Keratinocyte (primary cell): Measurements from ENCODE around the gene MVB12B. TPM values are rescaled to one million over a fixed set of nuclear protein-coding genes. Genes with fewer than 3 reads are reported as not detected.

Experiments used
- DNase-seq: peaks from one replicate; pipeline ENCODE4 v3.0.0-alpha.2; 2011; ENCODE audit warnings: low read depth, missing footprints, low spot score
- FAIRE-seq: peaks from 2 replicates; lab custom pipeline; 2011; peaks lifted over from hg19 to GRCh38; lab: Jason Lieb, UNC
- H2AFZ ChIP-seq: 2 replicates; pipeline ENCODE4 v1.6.0; 2012; ENCODE audit warnings: low read length, control low read depth, inconsistent platforms; ENCODE audit not compliant: control insufficient read depth
- H3K27ac ChIP-seq: 2 replicates; pipeline ENCODE4 v1.5.1; 2011; ENCODE audit warnings: low read length; ENCODE audit not compliant: control insufficient read depth, insufficient read depth
- H3K27me3 ChIP-seq: 3 replicates; pipeline ENCODE4 v1.6.0; 2011; ENCODE audit warnings: low read length; ENCODE audit not compliant: control insufficient read depth, insufficient read depth; ENCODE audit errors: extremely low read depth
- H3K36me3 ChIP-seq, 2 experiments: 2 replicates in 1 of 2; 3 replicates in 1 of 2; pipeline ENCODE4 v1.5.1; 2011; ENCODE audit warnings: low read length in 2 of 2, mild to moderate bottlenecking in 1 of 2; ENCODE audit not compliant: control insufficient read depth in 2 of 2, insufficient read depth in 2 of 2; ENCODE audit errors: extremely low read depth in 1 of 2
- H3K4me1 ChIP-seq: 3 replicates; pipeline ENCODE4 v1.5.1; 2011; ENCODE audit warnings: low read length; ENCODE audit not compliant: control insufficient read depth, insufficient read depth; ENCODE audit errors: extremely low read depth
- H3K4me2 ChIP-seq: 3 replicates; pipeline ENCODE4 v1.6.0; 2011; ENCODE audit warnings: low read depth, low read length; ENCODE audit not compliant: control insufficient read depth, insufficient read depth; ENCODE audit errors: extremely low read depth
- H3K4me3 ChIP-seq, 3 experiments: fragments of 200-600 bp in 1 of 3; sonication (generic) in 1 of 3; 2 replicates in 2 of 3; 3 replicates in 1 of 3; pipeline ENCODE4 v1.5.1; 2011 to 2016; ENCODE audit warnings: low read length in 3 of 3, mild to moderate bottlenecking in 3 of 3, control low read depth in 2 of 3, inconsistent platforms in 1 of 3, low read depth in 1 of 3, mixed read lengths in 1 of 3, mixed run types in 1 of 3, moderate library complexity in 1 of 3; ENCODE audit not compliant: control insufficient read depth in 2 of 3, insufficient read depth in 2 of 3; ENCODE audit errors: extremely low read depth in 1 of 3
- H3K79me2 ChIP-seq: 2 replicates; pipeline ENCODE4 v1.6.0; 2012; ENCODE audit warnings: low read length; ENCODE audit not compliant: control insufficient read depth, insufficient read depth
- H3K9ac ChIP-seq: 3 replicates; pipeline ENCODE4 v1.6.0; 2011; ENCODE audit warnings: low read length; ENCODE audit not compliant: control insufficient read depth, insufficient read depth; ENCODE audit errors: extremely low read depth
- H3K9me1 ChIP-seq: 3 replicates; pipeline ENCODE4 v1.6.0; 2011; ENCODE audit warnings: low read length; ENCODE audit not compliant: control insufficient read depth, insufficient read depth; ENCODE audit errors: extremely low read depth
- H3K9me3 ChIP-seq: 2 replicates; pipeline ENCODE4 v1.5.1; 2012; ENCODE audit warnings: low read depth, low read length; ENCODE audit not compliant: control insufficient read depth
- H4K20me1 ChIP-seq: 3 replicates; pipeline ENCODE4 v1.6.0; 2011; ENCODE audit warnings: low read length; ENCODE audit not compliant: control insufficient read depth, insufficient read depth; ENCODE audit errors: extremely low read depth
- EZH2 ChIP-seq: IDR thresholded peaks from one replicate; pipeline ENCODE4 v1.6.1; 2012; ENCODE audit warnings: inconsistent platforms, mild to moderate bottlenecking, low read length, moderate library complexity
- dilution Hi-C: fragments of 300-500 bp; cut with MboI; formaldehyde crosslinking; loops from one replicate; pipeline ENCODE4 v1.7.0; 2020; ENCODE audit warnings: low sequenced_read_pairs; ENCODE audit not compliant: extremely low pct_ligation_motif_present
- polyA plus RNA-seq, 5 experiments: library from polyadenylated mRNA; depleted of rRNA in 3 of 5; stranded (reverse) in 3 of 5; stranded (forward) in 1 of 5; unstranded in 1 of 5; fragments of >200 nt; gene quantifications; 1 replicate in 1 of 5; 2 replicates in 3 of 5; 3 replicates in 1 of 5; pipeline versions ENCODE4 v1.2.1 to v1.2.3, GENCODE V29; 2011 to 2012; ENCODE audit warnings: missing spikeins in 2 of 5, low read depth in 1 of 5, low replicate concordance in 1 of 5
- TF ChIP-seq, protein P1 (sequence below), 3 experiments: IDR thresholded peaks in 1 of 3; conservative IDR thresholded peaks in 1 of 3; optimal IDR thresholded peaks in 1 of 3; 2 replicates in 2 of 3; 3 replicates in 1 of 3; pipeline versions ENCODE3 to v1.5.1; 2011; ENCODE audit warnings: low read length in 3 of 3, mild to moderate bottlenecking in 3 of 3, moderate library complexity in 2 of 3, control low read depth in 1 of 3, inconsistent platforms in 1 of 3; ENCODE audit not compliant: insufficient read depth in 2 of 3; ENCODE audit errors: extremely low read depth in 1 of 3

MVB12B gene
- polyA plus RNA-seq, 1 donor (not counting 4 experiments of a cell fraction or from before 2014, with no cell fraction given), result 1.2 TPM

DNA sequence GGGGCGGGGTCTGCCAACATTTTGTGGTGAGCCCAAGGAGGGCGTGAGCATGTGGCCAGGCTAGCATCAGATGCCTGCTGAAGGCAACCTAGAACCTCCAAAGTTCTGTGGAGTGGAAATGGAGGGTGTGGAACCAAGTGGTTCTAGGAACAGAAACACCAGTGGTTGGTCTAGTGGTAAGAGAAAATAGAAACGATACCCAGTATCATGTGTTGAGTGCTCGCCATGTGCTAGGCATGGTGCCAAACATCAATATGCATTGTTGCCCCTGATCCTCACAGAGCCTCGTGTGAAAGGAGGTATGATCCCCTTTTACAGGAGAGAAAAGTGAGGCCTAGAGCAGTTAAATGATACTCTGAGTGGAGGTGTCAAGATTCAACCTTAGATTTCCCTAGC, 31.5 kb upstream of the MVB12B start:
- FAIRE-seq, result no peak
- dilution Hi-C loops, result no loop called here
- no peaks in the 10 kb centered on the region for H4K20me1 ChIP-seq

DNA sequence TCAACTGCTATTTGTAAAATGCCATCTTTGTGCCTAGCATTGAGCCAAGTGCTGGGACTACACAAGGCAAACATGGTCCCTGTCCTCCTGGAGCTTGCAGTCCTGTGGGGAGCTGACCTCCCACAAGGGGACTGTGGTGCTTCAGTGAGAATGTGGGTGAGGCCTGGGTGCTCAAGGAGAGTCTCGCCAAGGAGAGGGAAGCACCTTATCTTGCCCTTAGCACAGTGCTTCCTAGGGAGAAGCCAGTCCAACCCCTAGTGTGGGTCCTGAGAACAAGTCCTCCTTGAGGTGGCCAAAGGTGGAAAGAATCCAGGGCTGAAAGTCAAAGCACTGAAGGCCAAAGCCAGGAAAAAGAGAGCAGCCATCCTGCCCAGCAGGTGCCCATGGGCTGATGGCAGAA, 31.1 kb upstream of the MVB12B start:
- dilution Hi-C loops, result no loop called here
- H3K9me3 ChIP-seq, result no peaks in the 10 kb centered on the region
- H3K4me1 ChIP-seq, result no peaks in the 10 kb centered on the region
- peaks cover 5% of the 10 kb centered on the region for H3K27me3 ChIP-seq
- no peaks in the 10 kb centered on the region for H4K20me1 ChIP-seq
- H2AFZ ChIP-seq, result no peak overlapping the region
- no peak overlapping the region for H3K4me3 ChIP-seq
- no peak overlapping the region for H3K4me2 ChIP-seq
- H3K79me2 ChIP-seq, result no peaks in the 10 kb centered on the region
- DNase-seq, result no peak
- no peaks in the 10 kb centered on the region for H3K36me3 ChIP-seq
- no peak overlapping the region for H3K9ac ChIP-seq
- no peak for FAIRE-seq
- H3K9me1 ChIP-seq, result no peaks in the 10 kb centered on the region
- H3K27ac ChIP-seq, result no peak overlapping the region
- TF ChIP-seq, protein P1, sequence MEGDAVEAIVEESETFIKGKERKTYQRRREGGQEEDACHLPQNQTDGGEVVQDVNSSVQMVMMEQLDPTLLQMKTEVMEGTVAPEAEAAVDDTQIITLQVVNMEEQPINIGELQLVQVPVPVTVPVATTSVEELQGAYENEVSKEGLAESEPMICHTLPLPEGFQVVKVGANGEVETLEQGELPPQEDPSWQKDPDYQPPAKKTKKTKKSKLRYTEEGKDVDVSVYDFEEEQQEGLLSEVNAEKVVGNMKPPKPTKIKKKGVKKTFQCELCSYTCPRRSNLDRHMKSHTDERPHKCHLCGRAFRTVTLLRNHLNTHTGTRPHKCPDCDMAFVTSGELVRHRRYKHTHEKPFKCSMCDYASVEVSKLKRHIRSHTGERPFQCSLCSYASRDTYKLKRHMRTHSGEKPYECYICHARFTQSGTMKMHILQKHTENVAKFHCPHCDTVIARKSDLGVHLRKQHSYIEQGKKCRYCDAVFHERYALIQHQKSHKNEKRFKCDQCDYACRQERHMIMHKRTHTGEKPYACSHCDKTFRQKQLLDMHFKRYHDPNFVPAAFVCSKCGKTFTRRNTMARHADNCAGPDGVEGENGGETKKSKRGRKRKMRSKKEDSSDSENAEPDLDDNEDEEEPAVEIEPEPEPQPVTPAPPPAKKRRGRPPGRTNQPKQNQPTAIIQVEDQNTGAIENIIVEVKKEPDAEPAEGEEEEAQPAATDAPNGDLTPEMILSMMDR (optimal IDR thresholded peaks at IDR 0.05 in 1 of 3, IDR thresholded peaks at IDR 0.05 in 1 of 3, conservative IDR thresholded peaks at IDR 0.05 in 1 of 3; ENCODE audit: extremely low read depth in 1 of 3, insufficient read depth in 2 of 3, low read length in 3 of 3), result no peak
- TF ChIP-seq EZH2, result no peak

More for the DNA sequence above, 31.5 kb upstream of the MVB12B start:
- no peaks in the 10 kb centered on the region for H3K36me3 ChIP-seq
- H3K4me1 ChIP-seq, result no peaks in the 10 kb centered on the region
- H3K79me2 ChIP-seq, result no peaks in the 10 kb centered on the region
- no peak overlapping the region for H3K4me3 ChIP-seq
- DNase-seq, result no peak
- H3K27me3 ChIP-seq, result peaks cover 5% of the 10 kb centered on the region
- no peak overlapping the region for H2AFZ ChIP-seq
- H3K9ac ChIP-seq, result no peak overlapping the region
- no peak overlapping the region for H3K4me2 ChIP-seq
- no peak for TF ChIP-seq EZH2
- TF ChIP-seq, protein P1 (optimal IDR thresholded peaks at IDR 0.05 in 1 of 3, IDR thresholded peaks at IDR 0.05 in 1 of 3, conservative IDR thresholded peaks at IDR 0.05 in 1 of 3; ENCODE audit: extremely low read depth in 1 of 3, insufficient read depth in 2 of 3, low read length in 3 of 3), result no peak
- no peaks in the 10 kb centered on the region for H3K9me1 ChIP-seq
- H3K9me3 ChIP-seq, result no peaks in the 10 kb centered on the region
- H3K27ac ChIP-seq, result no peak overlapping the region
